ENCODE data around the gene ACSF2.

- no peak for TF ChIP-seq CTCF (IDR thresholded peaks at IDR 0.05)
- no peak for TF ChIP-seq POLR2A (IDR thresholded peaks at IDR 0.05)
- TF ChIP-seq EP300 (IDR thresholded peaks at IDR 0.05): no peak
Observed at GRCh38 chr17:50466371-50467113, 40.5 kb downstream of the ACSF2 start.

All from tibial nerve (tissue), 4 donors.